Measurements from ENCODE around the gene WDFY2. TPM values are rescaled to one million over a fixed set of nuclear protein-coding genes. Genes with fewer than 3 reads are reported as not detected.

The WDFY2 gene, protein sequence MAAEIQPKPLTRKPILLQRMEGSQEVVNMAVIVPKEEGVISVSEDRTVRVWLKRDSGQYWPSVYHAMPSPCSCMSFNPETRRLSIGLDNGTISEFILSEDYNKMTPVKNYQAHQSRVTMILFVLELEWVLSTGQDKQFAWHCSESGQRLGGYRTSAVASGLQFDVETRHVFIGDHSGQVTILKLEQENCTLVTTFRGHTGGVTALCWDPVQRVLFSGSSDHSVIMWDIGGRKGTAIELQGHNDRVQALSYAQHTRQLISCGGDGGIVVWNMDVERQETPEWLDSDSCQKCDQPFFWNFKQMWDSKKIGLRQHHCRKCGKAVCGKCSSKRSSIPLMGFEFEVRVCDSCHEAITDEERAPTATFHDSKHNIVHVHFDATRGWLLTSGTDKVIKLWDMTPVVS
- 4.7 and 5.7 TPM in 2 replicates for total RNA-seq

DNA sequence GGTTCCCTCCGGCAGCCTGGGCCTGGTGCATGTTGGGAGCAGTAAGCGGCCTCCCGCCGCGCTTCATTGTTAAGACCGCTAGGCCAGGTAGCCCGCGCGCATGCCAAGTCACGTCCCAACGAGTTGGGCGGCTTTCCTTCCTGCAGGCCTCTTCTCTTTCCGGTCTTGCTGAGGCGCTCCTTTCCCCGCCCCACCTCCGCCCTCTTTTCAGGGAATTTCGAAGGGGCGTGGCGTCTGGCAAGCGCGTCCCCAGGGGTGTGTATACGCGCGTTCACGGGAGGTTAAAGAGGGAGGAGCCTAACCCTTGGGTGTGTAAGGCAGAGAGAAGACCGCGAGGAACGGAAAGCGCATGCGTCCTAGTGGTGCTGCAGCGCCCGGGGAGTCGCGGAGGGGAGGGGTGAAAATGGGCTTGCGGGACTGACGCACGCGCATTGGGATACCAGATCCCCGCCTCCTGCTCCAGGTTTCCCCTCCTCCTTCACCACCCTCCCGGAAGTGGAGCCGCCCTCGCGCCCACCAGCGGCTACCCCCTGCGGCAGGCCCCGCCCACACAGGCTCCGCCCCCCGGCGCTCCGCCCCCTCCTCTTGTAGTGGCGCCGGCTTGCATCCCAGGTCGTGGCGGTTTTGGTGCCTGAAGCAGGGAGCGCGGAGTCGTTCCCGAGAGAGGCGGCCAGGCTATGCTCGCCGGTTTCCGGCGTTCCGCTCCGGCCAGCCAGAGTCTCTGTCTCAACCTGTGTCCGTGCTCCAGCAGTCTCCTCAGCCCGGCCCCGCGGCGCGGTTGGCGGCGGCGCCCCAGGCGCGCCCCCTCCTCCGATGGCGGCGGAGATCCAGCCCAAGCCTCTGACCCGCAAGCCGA lies at the start of gene WDFY2:
WDFY2 (plus strand) TSS at position 588 of the 856 bp plus-strand sequence; CDS start at position 814, 226 bp downstream.

DNA sequence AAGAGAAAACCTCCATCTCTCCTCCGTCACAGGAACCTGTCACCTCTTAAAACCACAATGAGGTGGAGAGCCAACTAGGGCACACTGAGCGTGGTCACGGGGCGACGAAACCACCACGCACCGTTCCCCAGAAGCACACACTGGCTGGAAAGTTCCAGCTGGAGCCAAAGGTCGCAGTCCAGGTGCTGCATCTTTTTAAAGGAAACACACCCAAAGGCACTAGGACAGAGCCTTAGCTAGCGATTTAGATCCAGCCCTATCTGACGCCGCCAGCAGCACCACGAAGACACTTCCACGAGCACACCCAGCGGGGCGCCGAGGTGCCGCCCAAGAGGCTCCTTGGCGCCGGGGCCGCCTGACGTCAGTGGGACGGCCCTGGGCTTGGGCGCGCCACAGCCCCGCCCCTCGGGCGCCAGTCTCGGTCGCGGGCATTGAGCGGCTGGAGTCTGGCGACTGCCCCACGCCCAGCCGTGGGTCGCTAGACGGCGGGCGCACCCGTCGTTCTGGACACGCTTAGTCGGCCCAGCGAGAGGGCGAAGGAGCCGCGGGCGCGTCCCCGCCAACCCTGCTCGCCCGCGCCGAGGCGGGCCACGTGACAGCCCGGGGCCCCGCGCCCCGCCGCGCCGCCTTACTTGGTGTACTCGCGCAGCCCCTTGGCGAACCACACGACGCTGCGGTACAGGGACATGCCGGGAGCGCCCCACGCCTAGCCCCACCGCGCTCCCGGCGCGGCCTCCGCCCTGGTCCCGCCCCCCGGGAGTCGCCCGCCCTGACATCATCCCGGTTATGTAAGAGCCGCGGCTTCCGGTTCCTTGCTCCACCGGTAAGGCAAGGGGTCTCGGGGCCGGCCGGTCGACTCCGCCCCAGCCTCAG lies 219.4 kb downstream of the WDFY2 start, which contains the start of gene DHRS12:
DHRS12 (minus strand) TSS at position 742 of the 873 bp plus-strand sequence. CDS start 4,504 bp downstream, outside the sequence.

Other genes starting within 250 kb of the WDFY2 start
- gene SERPINE3, start 244.8 kb upstream of the WDFY2 start, total RNA-seq: not detected in 2 replicates
- gene INTS6, start 131.4 kb upstream of the WDFY2 start, total RNA-seq: 16.6 and 21.3 TPM in 2 replicates
- gene DHRS12, start 219.7 kb downstream of the WDFY2 start, total RNA-seq: 5.1 and 20.0 TPM in 2 replicates